GM18499 (cell line): ENCODE data around the gene ZNF683.

Source experiments
- ATAC-seq: cut with Tn5 transposase; IDR thresholded peaks from one replicate; pipeline ENCODE4 v1.9.1; 2021; ENCODE audit warnings: moderate number of reproducible peaks; ENCODE audit not compliant: insufficient read depth, unreplicated experiment

ZNF683 gene

DNA sequence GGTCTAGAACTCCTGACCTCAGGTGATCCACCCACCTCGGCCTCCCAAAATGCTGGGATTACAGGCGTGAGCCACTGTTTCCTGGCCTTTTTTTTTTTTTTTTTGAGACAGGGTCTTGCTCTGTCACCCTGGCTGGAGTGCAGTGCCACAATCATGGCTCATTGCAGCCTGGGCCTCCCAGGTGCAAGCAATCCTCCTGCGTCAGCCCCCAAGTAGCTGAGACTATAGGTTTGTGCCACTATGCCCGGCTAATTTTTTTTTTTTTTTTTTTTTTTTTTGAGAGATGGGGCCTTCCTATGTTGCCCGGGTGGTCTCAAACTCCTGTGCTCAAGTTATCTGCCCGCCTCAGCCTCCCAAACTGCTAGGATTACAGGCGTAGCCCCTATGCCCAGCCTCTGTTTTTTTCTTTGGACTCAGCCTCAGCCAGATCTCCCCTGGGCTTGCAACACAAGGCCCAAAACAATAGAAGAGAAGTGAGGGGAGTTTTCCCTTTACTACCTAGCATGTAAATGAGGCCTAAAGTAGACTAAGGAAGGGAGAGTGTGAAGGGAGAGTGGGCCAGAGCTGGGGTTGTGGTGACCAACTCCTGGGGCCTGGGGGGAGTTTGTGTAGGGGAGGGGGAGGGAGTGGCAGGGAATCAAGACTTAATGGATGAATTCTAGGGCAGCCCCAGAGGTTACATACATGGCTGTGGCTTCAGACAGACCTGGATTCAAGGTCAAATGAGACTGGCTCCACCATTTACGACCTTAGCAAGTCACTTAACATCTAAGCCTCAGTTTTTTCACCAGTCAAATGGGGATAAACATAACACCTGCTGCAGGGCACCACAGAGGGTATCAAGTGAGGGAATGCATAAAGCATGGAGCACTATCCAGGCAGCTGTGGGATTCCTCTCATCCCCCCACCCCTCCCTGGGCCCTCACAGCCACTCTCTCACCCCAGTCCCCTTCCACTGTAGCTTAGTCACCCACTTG is 56.4 kb downstream of the ZNF683 start:
- ATAC-seq: no peak

DNA sequence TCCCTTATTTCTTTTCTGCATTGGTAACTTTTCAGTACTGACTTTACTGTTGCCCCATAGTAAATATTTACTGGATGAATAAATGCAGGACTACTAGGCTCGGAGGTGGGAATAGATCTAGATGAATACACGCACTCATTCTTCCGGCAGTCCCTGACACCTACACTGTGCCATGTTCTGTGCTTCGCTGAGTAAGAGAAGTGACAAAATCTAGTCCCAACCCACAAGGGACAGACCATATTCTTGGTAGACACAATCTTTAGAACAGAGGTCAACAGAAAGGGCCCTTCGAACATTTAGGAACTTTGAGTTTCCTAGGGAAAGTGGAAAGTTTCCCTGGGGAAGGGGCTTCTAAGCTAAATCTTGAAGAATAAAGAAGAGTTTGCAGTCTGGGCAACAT is 58.0 kb downstream of the ZNF683 start:
- ATAC-seq: no peak
